Mesodermal cell (in vitro differentiated cells): ENCODE data around the gene THRAP3.
"Not testable (repeated sequence)": the region's sequence is repeated elsewhere in the genome, so short reads cannot be mapped to it uniquely, and the experiment has no call there.

Experiments
- H3K27ac ChIP-seq: 2 replicates; pipeline ENCODE4 v1.7.0; 2013; ENCODE audit warnings: mild to moderate bottlenecking, low read depth, low read length, moderate library complexity; ENCODE audit not compliant: severe bottlenecking
- H3K36me3 ChIP-seq: 2 replicates; pipeline ENCODE4 v1.7.1; 2013; ENCODE audit warnings: mild to moderate bottlenecking, low read length, moderate library complexity; ENCODE audit not compliant: control insufficient read depth, insufficient read depth
- H3K4me1 ChIP-seq: one replicate; pipeline ENCODE4 v1.7.1; 2013; ENCODE audit warnings: mild to moderate bottlenecking, low read length; ENCODE audit not compliant: insufficient read depth, control insufficient read depth, poor library complexity, severe bottlenecking
- H3K4me3 ChIP-seq: 2 replicates; pipeline ENCODE4 v1.7.0; 2013; ENCODE audit warnings: low read length, control low read depth, mild to moderate bottlenecking; ENCODE audit not compliant: insufficient read depth, poor library complexity, severe bottlenecking; ENCODE audit errors: extremely low read depth
- H3K9me3 ChIP-seq: 2 replicates; pipeline ENCODE4 v1.7.1; 2013; ENCODE audit warnings: mild to moderate bottlenecking, low read length, moderate library complexity; ENCODE audit not compliant: control insufficient read depth
- WGBS, 2 experiments: methylation state at CpG; one replicate each; pipeline ENCODE4 v1.1.5; 2013; ENCODE audit warnings: missing lambda C conversion rate in 2 of 2; ENCODE audit not compliant: insufficient coverage in 2 of 2; 5-methylcytosine and 5-hydroxymethylcytosine counted together

THRAP3 gene

DNA sequence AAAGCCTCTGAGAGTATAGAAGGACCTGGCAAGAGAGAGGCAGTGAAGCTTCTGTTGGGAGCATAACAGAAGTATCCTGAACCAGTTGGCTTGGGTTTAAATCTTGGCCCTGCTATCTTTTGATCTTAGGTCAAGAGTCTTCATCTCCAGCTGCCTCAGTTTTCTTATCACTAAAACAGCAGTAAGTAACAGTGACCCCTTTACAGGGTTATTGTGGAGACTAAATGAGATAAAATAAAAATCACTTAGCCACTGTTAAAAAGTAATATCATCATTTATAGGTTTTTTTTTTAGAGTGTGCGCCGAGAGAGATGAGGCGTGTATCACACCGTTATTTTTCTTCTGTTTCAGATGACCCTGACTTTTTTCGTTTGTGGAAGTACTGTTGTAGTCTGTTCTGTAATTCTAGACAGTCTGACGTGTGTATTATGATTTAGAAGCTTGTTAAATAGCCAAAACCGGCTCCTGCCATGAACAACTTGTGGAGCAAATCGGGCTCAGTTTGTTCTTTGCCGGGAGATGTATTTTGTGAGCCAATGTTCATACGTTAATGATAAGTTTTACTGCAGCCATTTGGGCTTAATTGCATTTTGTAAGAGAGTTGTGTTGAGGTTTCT lies 1.1 kb downstream of the THRAP3 start:
- WGBS, 2 experiments = 63 to 85% methylated on average over 3 to 7 of the region's 10 CpGs
- H3K27ac ChIP-seq = peak overlapping the region; percentile 96

GRCh38 chr1:36230279-36230678 lies 6.0 kb downstream of the THRAP3 start:
- not testable (repeated sequence) for H3K9me3 ChIP-seq, H3K4me3 ChIP-seq, H3K4me1 ChIP-seq, H3K27ac ChIP-seq
- peaks cover 82% of the 10 kb centered on the region for H3K36me3 ChIP-seq
- 88 to 89% methylated on average over 3 to 7 of the region's 12 CpGs for whole genome bisulfite sequencing, 2 experiments

More for the DNA sequence above, 1.1 kb downstream of the THRAP3 start:
- H3K4me3 ChIP-seq = peak overlapping the region; percentile 94
- peaks cover 47% of the 10 kb centered on the region for H3K36me3 ChIP-seq
- H3K9me3 ChIP-seq = no peaks in the 10 kb centered on the region
- peaks cover 15% of the 10 kb centered on the region for H3K4me1 ChIP-seq

- no peaks in the 10 kb centered on the region for H3K9me3 ChIP-seq
- peaks cover 73% of the 10 kb centered on the region for H3K36me3 ChIP-seq
- no peak overlapping the region for H3K4me3 ChIP-seq
- H3K4me1 ChIP-seq = peaks cover 4% of the 10 kb centered on the region
- WGBS, 2 experiments = no CpG with 5 or more reads among the region's 1 CpG
- H3K27ac ChIP-seq = no peak overlapping the region
These were observed 6.9 kb downstream of the THRAP3 start for GRCh38 chr1:36231191-36231590.

- Histone ChIP-seq H3K9me3 (no peaks in the 10 kb centered on the region), H3K27ac (no peak overlapping the region), H3K36me3 (peaks cover 73% of the 10 kb centered on the region), H3K4me3 (no peak overlapping the region), H3K4me1 (no peaks in the 10 kb centered on the region)
- 97% methylated on average over 3 to 5 of the region's 11 CpGs for WGBS, 2 experiments
These were observed 8.2 kb downstream of the THRAP3 start for GRCh38 chr1:36232212-36233095.

- Histone ChIP-seq H3K4me1 (no peaks in the 10 kb centered on the region), H3K36me3 (peaks cover 73% of the 10 kb centered on the region), H3K27ac (no peak overlapping the region), H3K9me3 (no peaks in the 10 kb centered on the region), H3K4me3 (no peak overlapping the region)
- WGBS, 2 experiments = 95 to 100% methylated on average over 2 to 3 of the region's 3 CpGs
These were observed 12.1 kb downstream of the THRAP3 start for GRCh38 chr1:36236302-36236701.

GRCh38 chr1:36238433-36238832 lies 14.2 kb downstream of the THRAP3 start:
- no peak overlapping the region for H3K4me3 ChIP-seq
- H3K27ac ChIP-seq = no peak overlapping the region
- no peaks in the 10 kb centered on the region for H3K4me1 ChIP-seq
- H3K9me3 ChIP-seq = no peaks in the 10 kb centered on the region
- peaks cover 68% of the 10 kb centered on the region for H3K36me3 ChIP-seq
- WGBS, 2 experiments = 100% methylated on average over 2 of the region's 2 CpGs; no CpG with 5 or more reads in 1 of the 2 experiments

DNA sequence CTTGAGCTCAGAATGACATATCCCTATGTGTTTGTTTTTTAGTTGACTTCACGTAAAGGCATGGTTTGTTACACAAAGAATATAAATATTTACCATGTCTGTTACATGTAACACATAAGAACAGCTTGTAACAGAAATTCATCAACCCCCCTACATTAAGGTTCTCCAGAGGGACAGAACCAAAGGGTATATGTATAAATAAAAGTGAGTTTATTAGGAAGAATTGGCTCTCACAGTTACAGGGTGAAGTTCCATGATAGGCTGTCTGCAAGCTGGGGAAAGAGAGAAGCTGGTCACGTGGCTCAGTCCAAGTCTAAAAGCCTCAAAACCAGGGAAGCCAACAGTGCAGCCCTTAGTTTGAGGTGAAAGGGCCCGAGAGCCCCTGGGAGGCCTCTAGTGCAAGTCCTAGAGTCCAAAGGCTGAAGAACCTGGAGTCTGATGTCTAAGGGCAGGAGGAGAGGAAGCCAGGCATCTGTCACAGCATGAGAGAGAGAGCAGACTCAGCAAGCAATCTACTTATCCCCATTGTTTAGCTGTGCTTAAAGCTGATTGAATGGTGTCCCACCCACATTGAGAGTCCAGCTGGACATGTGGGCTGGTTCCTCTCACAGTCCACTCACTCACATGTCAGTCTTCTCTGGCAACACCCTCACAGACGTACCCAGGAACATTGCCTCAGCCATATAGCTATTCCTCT lies 15.8 kb downstream of the THRAP3 start:
- no peaks in the 10 kb centered on the region for H3K9me3 ChIP-seq
- H3K36me3 ChIP-seq = peaks cover 69% of the 10 kb centered on the region
- H3K27ac ChIP-seq = peak overlapping the region; percentile 13
- 79 to 80% methylated on average over 2 to 3 of the region's 4 CpGs for WGBS, 2 experiments
- H3K4me1 ChIP-seq = no peaks in the 10 kb centered on the region
- H3K4me3 ChIP-seq = no peak overlapping the region

- Histone ChIP-seq H3K27ac (no peak overlapping the region), H3K4me3 (no peak overlapping the region), H3K36me3 (peaks cover 52% of the 10 kb centered on the region), H3K9me3 (no peaks in the 10 kb centered on the region), H3K4me1 (no peaks in the 10 kb centered on the region)
- 100% methylated on average over 1 of the region's 3 CpGs; no CpG with 5 or more reads in 1 of the 2 experiments for WGBS, 2 experiments
These were observed 23.3 kb downstream of the THRAP3 start for GRCh38 chr1:36247538-36247937.

DNA sequence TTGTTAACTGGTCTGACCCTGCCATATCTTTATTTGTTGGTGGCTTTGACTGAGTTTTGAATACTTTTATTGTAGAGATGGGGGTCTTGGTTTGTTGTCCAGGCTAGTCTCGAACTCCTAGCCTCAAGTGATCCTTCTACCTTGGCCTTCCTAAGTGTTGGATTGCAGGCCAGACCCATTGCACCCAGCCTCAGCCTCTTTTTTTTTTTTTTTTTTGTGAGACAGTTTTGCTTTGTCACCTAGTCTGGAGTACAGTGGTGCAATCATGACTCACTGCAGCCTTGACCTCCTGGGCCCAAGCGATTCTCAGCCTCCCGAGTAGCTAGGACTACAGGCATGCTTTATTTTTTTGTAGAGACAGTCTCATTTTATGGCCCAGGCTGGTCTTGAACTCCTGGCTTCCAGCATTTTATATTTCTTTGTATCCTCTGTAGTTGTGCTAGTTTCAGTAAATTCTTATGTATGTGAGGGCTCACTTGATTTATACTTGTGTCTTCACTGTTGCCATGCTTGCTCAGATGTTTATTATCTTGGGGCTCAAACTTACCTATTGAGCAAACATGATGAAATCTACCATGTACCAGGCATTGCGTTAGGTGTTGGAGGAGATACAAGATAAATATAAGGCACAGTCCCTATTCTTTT lies 24.1 kb downstream of the THRAP3 start:
- WGBS, 2 experiments = 69 to 90% methylated on average over 2 to 3 of the region's 4 CpGs
- Histone ChIP-seq H3K9me3 (no peaks in the 10 kb centered on the region), H3K36me3 (peaks cover 48% of the 10 kb centered on the region), H3K27ac (peak overlapping the region; percentile 30), H3K4me1 (no peaks in the 10 kb centered on the region), H3K4me3 (no peak overlapping the region)

DNA sequence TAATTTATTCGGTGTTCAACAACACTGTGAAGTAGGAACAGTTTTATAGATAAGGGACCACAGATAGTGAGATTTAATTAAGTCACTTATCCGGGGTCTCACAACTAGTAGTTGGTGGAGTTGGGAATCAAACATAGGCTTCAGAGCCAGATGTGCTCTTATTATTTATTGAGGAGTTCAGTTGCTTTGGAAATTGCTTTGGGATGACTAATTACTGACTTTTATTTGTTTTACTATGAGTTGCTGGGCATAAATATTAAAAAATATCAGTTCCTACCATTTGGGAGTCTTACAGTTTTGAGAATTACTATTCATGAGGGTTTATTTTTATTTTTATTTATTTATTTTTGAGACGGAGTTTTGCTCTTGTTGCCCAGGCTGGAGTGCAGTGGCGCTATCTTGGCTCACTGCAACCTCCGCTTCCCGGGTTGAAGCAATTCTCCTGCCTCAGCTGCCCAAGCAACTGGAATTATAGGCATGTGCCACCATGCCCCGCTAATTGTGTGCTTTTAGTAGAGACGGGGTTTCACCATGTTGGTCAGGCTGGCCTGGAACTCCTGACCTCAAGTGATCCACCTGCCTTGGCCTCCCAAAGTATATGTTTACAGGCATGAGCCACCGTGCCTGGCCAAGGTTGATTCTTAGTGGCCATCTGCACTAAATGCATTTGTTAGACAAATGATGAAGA lies 27.7 kb downstream of the THRAP3 start:
- H3K36me3 ChIP-seq = peaks cover 48% of the 10 kb centered on the region
- 93 to 96% methylated on average over 7 of the region's 9 CpGs for WGBS, 2 experiments
- H3K4me3 ChIP-seq = no peak overlapping the region
- no peaks in the 10 kb centered on the region for H3K4me1 ChIP-seq
- H3K9me3 ChIP-seq = no peaks in the 10 kb centered on the region
- no peak overlapping the region for H3K27ac ChIP-seq
